Measurements from ENCODE around the gene NAALADL2. TPM values are rescaled to one million over a fixed set of nuclear protein-coding genes. Genes with fewer than 3 reads are reported as not detected.

Gene NAALADL2
- total and polyA plus RNA-seq, 2 donors (not counting 1 experiment from before 2014, with no cell fraction given): not detected

GRCh38 chr3:174938102-174938501, 79.0 kb downstream of the NAALADL2 start:
- H3K9me3 Mint-ChIP-seq (ENCODE audit: insufficient read depth): peaks cover 8% of the 10 kb centered on the region
- intact Hi-C loops (cut with micrococcal nuclease): no loop called here
- TF ChIP-seq EZH2 (IDR thresholded peaks at IDR 0.05; ENCODE audit: borderline replicate concordance, insufficient read depth, low read depth, low read length, poor library complexity, severe bottlenecking) (no peak), CTCF (IDR thresholded peaks at IDR 0.05) (no peak)
- POLR2A ChIA-PET: no interaction called here
- no peak for ATAC-seq (ENCODE audit: low read depth)
- no peak overlapping the region for H2AFZ ChIP-seq (ENCODE audit: insufficient read depth, low read depth, low read length, poor library complexity, severe bottlenecking)
- no peaks in the 10 kb centered on the region for H4K20me1 ChIP-seq (ENCODE audit: control insufficient read depth, insufficient read depth, low read length, poor library complexity, severe bottlenecking)
- no peaks in the 10 kb centered on the region for H3K27me3 ChIP-seq (replicated peaks in 1 of 4; ENCODE audit: control extremely low read depth in 1 of 4, control insufficient read depth in 3 of 4, insufficient read depth in 4 of 4, low read length in 3 of 4)
- no peak overlapping the region for H3K27ac Mint-ChIP-seq
- H3K4me3 ChIP-seq (ENCODE audit: control extremely low read depth in 1 of 5, extremely low read depth in 1 of 5, insufficient read depth in 1 of 5, low read depth in 2 of 5, low read length in 4 of 5): no peak overlapping the region
- CTCF ChIA-PET: no interaction called here
- no peak overlapping the region for H3K4me3 Mint-ChIP-seq
- no peak for DNase-seq
- H3K4me1 ChIP-seq (ENCODE audit: control insufficient read depth in 2 of 2, insufficient read depth in 2 of 2, low read length in 2 of 2): no peaks in the 10 kb centered on the region
- H3K4me2 ChIP-seq (replicated peaks; ENCODE audit: low read depth, low read length, poor library complexity, severe bottlenecking): no peak overlapping the region
- no peaks in the 10 kb centered on the region for H3K4me1 Mint-ChIP-seq
- no CpG with 5 or more reads among the region's 4 CpGs for WGBS (ENCODE audit: insufficient coverage)
- H3K9ac ChIP-seq (ENCODE audit: low read length): no peak overlapping the region
- no peaks in the 10 kb centered on the region for H3K36me3 ChIP-seq (replicated peaks in 1 of 2; ENCODE audit: control extremely low read depth in 1 of 2, control insufficient read depth in 1 of 2, extremely low read depth in 1 of 2, insufficient read depth in 2 of 2, low read length in 1 of 2)
- H3K9me3 ChIP-seq (ENCODE audit: control extremely low read depth in 1 of 3, control insufficient read depth in 2 of 3, insufficient read depth in 1 of 3, low read length in 2 of 3): no peaks in the 10 kb centered on the region
- H3K27ac ChIP-seq (ENCODE audit: low read length in 2 of 2): no peak overlapping the region
- H3K27me3 Mint-ChIP-seq: no peaks in the 10 kb centered on the region
- H3K79me2 ChIP-seq (ENCODE audit: control insufficient read depth, insufficient read depth, low read length): no peaks in the 10 kb centered on the region

- H2AFZ ChIP-seq (ENCODE audit: insufficient read depth, low read depth, low read length, poor library complexity, severe bottlenecking): no peak overlapping the region
- Mint-ChIP-seq H3K27ac (no peak overlapping the region), H3K27me3 (no peaks in the 10 kb centered on the region), H3K9me3 (ENCODE audit: insufficient read depth) (peaks cover 8% of the 10 kb centered on the region), H3K4me1 (no peaks in the 10 kb centered on the region), H3K4me3 (no peak overlapping the region)
- H3K36me3 ChIP-seq (replicated peaks in 1 of 2; ENCODE audit: control extremely low read depth in 1 of 2, control insufficient read depth in 1 of 2, extremely low read depth in 1 of 2, insufficient read depth in 2 of 2, low read length in 1 of 2): no peaks in the 10 kb centered on the region
- H3K4me2 ChIP-seq (replicated peaks; ENCODE audit: low read depth, low read length, poor library complexity, severe bottlenecking): no peak overlapping the region
- no peak overlapping the region for H3K4me3 ChIP-seq (ENCODE audit: control extremely low read depth in 1 of 5, extremely low read depth in 1 of 5, insufficient read depth in 1 of 5, low read depth in 2 of 5, low read length in 4 of 5)
- H3K9ac ChIP-seq (ENCODE audit: low read length): no peak overlapping the region
- no peaks in the 10 kb centered on the region for H3K79me2 ChIP-seq (ENCODE audit: control insufficient read depth, insufficient read depth, low read length)
- intact Hi-C loops (cut with micrococcal nuclease): no loop called here
- H4K20me1 ChIP-seq (ENCODE audit: control insufficient read depth, insufficient read depth, low read length, poor library complexity, severe bottlenecking): no peaks in the 10 kb centered on the region
- ATAC-seq (ENCODE audit: low read depth): no peak
- TF ChIP-seq EZH2 (IDR thresholded peaks at IDR 0.05; ENCODE audit: borderline replicate concordance, insufficient read depth, low read depth, low read length, poor library complexity, severe bottlenecking): no peak
- no peak for TF ChIP-seq CTCF (IDR thresholded peaks at IDR 0.05)
- no peaks in the 10 kb centered on the region for H3K27me3 ChIP-seq (replicated peaks in 1 of 4; ENCODE audit: control extremely low read depth in 1 of 4, control insufficient read depth in 3 of 4, insufficient read depth in 4 of 4, low read length in 3 of 4)
- ChIA-PET CTCF (no interaction called here), POLR2A (no interaction called here)
- H3K4me1 ChIP-seq (ENCODE audit: control insufficient read depth in 2 of 2, insufficient read depth in 2 of 2, low read length in 2 of 2): no peaks in the 10 kb centered on the region
- WGBS (ENCODE audit: insufficient coverage): 60% methylated on average over 1 of the region's 2 CpGs
- H3K27ac ChIP-seq (ENCODE audit: low read length in 2 of 2): no peak overlapping the region
- DNase-seq: no peak
- H3K9me3 ChIP-seq (ENCODE audit: control extremely low read depth in 1 of 3, control insufficient read depth in 2 of 3, insufficient read depth in 1 of 3, low read length in 2 of 3): peaks cover 0 to 15% (median 0%) of the 10 kb centered on the region in 3 donors
Observed at GRCh38 chr3:174940151-174940550, 81.0 kb downstream of the NAALADL2 start.

Data from B cell (primary cell).